Measurements from ENCODE around the gene SLC1A5. TPM values are rescaled to one million over a fixed set of nuclear protein-coding genes. Genes with fewer than 3 reads are reported as not detected.

Gene SLC1A5
- total and polyA plus RNA-seq, 2 experiments from 2014 or later: 103 to 272 TPM

DNA sequence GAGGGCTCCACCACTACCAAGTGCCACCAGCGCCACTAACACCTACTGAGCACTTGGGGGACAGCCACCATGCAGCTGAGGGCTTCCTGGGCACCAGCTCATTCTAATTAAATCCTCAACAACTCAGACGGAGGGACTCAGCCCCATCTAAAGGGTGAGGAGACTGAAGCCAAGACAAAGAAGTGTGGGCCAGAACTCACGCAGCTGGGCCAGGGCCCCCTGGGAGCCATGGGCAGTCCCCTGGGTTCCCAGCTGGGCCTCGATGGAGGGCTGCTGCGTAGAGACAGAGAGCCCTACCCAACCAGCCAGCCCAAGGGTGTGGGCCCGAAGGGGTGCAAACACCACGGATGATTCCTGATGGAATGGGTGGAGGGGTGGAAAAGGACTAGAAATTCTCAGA lies 58.7 kb downstream of the SLC1A5 start:
- H3K27ac Mint-ChIP-seq: peak overlapping the region; percentile 65; the same call in 1 of the 2 replicates
- peaks cover 85% of the 10 kb centered on the region for H3K36me3 Mint-ChIP-seq (ENCODE audit: low read depth)
- H3K9me3 Mint-ChIP-seq: peaks cover 3% of the 10 kb centered on the region; the same call in 1 of the 3 replicates
- H3K4me3 Mint-ChIP-seq: no peak overlapping the region
- H3K4me3 ChIP-seq: no peak overlapping the region
- TF ChIP-seq, protein P1, sequence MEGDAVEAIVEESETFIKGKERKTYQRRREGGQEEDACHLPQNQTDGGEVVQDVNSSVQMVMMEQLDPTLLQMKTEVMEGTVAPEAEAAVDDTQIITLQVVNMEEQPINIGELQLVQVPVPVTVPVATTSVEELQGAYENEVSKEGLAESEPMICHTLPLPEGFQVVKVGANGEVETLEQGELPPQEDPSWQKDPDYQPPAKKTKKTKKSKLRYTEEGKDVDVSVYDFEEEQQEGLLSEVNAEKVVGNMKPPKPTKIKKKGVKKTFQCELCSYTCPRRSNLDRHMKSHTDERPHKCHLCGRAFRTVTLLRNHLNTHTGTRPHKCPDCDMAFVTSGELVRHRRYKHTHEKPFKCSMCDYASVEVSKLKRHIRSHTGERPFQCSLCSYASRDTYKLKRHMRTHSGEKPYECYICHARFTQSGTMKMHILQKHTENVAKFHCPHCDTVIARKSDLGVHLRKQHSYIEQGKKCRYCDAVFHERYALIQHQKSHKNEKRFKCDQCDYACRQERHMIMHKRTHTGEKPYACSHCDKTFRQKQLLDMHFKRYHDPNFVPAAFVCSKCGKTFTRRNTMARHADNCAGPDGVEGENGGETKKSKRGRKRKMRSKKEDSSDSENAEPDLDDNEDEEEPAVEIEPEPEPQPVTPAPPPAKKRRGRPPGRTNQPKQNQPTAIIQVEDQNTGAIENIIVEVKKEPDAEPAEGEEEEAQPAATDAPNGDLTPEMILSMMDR (conservative IDR thresholded peaks at IDR 0.05; ENCODE audit: low read depth in 2 of 2): no peak
- TF ChIP-seq POLR2AphosphoS5 (IDR thresholded peaks at IDR 0.05; ENCODE audit: low read depth) (no peak), JUNB (IDR thresholded peaks at IDR 0.05; ENCODE audit: unreplicated experiment) (no peak), EZH2 (IDR thresholded peaks at IDR 0.05; ENCODE audit: low read depth, unreplicated experiment) (no peak), CREB1 (CRISPR knock-in tag; IDR thresholded peaks at IDR 0.05; ENCODE audit: low read depth) (no peak), ZNF331 (CRISPR knock-in tag; IDR thresholded peaks at IDR 0.05; ENCODE audit: low read depth) (no peak), STAT1 (IDR thresholded peaks at IDR 0.05; ENCODE audit: unreplicated experiment) (no peak)
- TF ChIP-seq, protein P2, sequence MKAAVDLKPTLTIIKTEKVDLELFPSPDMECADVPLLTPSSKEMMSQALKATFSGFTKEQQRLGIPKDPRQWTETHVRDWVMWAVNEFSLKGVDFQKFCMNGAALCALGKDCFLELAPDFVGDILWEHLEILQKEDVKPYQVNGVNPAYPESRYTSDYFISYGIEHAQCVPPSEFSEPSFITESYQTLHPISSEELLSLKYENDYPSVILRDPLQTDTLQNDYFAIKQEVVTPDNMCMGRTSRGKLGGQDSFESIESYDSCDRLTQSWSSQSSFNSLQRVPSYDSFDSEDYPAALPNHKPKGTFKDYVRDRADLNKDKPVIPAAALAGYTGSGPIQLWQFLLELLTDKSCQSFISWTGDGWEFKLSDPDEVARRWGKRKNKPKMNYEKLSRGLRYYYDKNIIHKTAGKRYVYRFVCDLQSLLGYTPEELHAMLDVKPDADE (IDR thresholded peaks at IDR 0.05): no peak
- H3K27me3 ChIP-seq (ENCODE audit: insufficient read depth): no peaks in the 10 kb centered on the region
- ATAC-seq (no peak), DNase-seq (ENCODE audit: low spot score) (no peak)
- no peak overlapping the region for H3K27ac ChIP-seq (ENCODE audit: low read depth)
- H3K79me2 ChIP-seq (replicated peaks; ENCODE audit: insufficient read depth): peaks cover 26% of the 10 kb centered on the region
- H4K20me1 ChIP-seq (replicated peaks; ENCODE audit: insufficient read depth): peaks cover 20% of the 10 kb centered on the region
- no peaks in the 10 kb centered on the region for H3K4me1 ChIP-seq (ENCODE audit: insufficient read depth)
- no peak overlapping the region for H2AFZ ChIP-seq
- no peak overlapping the region for H3K4me2 ChIP-seq
- peaks cover 3% of the 10 kb centered on the region; the same call in 1 of the 2 replicates for H3F3A ChIP-seq (replicated peaks; ENCODE audit: low read depth)
- H3K4me1 Mint-ChIP-seq: peaks cover 21% of the 10 kb centered on the region
- H3K36me3 ChIP-seq (ENCODE audit: insufficient read depth): peaks cover 25% of the 10 kb centered on the region
- no peaks in the 10 kb centered on the region for H3K9me2 ChIP-seq (ENCODE audit: insufficient read depth)
- peaks cover 10% of the 10 kb centered on the region for H3K27me3 Mint-ChIP-seq (ENCODE audit: insufficient read depth, low read depth, poor library complexity)

DNA sequence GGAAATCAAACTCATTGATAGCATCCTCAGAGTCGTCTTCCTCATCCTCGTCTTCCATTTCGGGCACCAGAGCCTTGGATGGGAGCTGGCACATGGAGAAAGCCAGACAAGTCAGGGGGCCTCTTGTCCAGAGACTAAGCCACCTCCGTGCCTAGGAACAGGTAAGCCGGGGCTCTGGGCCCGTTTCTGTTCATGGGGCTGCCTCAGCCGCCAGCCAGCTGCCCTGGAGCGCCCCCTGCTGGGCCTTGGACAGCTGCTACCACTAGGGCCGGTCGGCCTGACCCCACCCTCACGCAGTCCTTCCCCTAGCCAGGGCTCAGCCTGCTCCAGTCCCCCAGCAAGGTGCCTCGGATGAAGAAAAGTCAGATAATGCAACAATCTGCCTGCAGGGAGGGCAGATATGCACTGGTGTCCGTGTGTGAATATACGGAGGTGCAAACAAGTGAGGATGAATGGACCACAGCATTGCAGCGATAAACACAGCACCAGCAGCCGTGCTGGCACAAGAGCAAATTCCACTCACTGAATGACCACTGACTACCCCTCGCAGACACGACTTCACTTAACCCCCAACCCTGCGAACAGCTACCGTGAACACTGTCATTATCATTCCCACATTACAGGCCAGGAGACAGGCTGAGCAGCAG lies 59.6 kb downstream of the SLC1A5 start:
- Histone ChIP-seq H3K9me2 (ENCODE audit: insufficient read depth) (no peaks in the 10 kb centered on the region), H3K4me1 (ENCODE audit: insufficient read depth) (no peaks in the 10 kb centered on the region), H3K4me2 (no peak overlapping the region), H3K27ac (ENCODE audit: low read depth) (no peak overlapping the region), H3K79me2 (replicated peaks; ENCODE audit: insufficient read depth) (peaks cover 17% of the 10 kb centered on the region), H3K36me3 (ENCODE audit: insufficient read depth) (peaks cover 17% of the 10 kb centered on the region; the same call in 1 of the 2 replicates), H2AFZ (no peak overlapping the region), H4K20me1 (replicated peaks; ENCODE audit: insufficient read depth) (peaks cover 20% of the 10 kb centered on the region), H3F3A (replicated peaks; ENCODE audit: low read depth) (peaks cover 3% of the 10 kb centered on the region; the same call in 1 of the 2 replicates), H3K4me3 (no peak overlapping the region), H3K27me3 (ENCODE audit: insufficient read depth) (no peaks in the 10 kb centered on the region)
- no peak for TF ChIP-seq POLR2AphosphoS5 (IDR thresholded peaks at IDR 0.05; ENCODE audit: low read depth)
- TF ChIP-seq, protein P1 (conservative IDR thresholded peaks at IDR 0.05; ENCODE audit: low read depth in 2 of 2): peak; percentile 83 to 93
- Mint-ChIP-seq H3K27me3 (ENCODE audit: insufficient read depth, low read depth, poor library complexity) (peaks cover 12% of the 10 kb centered on the region), H3K4me3 (no peak overlapping the region), H3K9me3 (peaks cover 3% of the 10 kb centered on the region; the same call in 1 of the 3 replicates), H3K4me1 (peaks cover 21% of the 10 kb centered on the region), H3K27ac (no peak overlapping the region), H3K36me3 (ENCODE audit: low read depth) (peaks cover 86% of the 10 kb centered on the region)
- ATAC-seq (peak; percentile 92), DNase-seq (ENCODE audit: low spot score) (peak; percentile 85)
